H1 (cell line): ENCODE data around the gene ZBTB1. TPM values are rescaled to one million over a fixed set of nuclear protein-coding genes. Genes with fewer than 3 reads are reported as not detected.

ENCODE experiments used
- CTCF ChIA-PET: fragments of 300-600 bp; sonication (Branson Sonifier 250); formaldehyde crosslinking; loops from one replicate; lab custom pipeline; 2021; ENCODE audit not compliant: partially characterized antibody; lab: Charles Lee
- POLR2A ChIA-PET: fragments of 300-600 bp; sonication (Branson Sonifier 250); formaldehyde crosslinking; loops from one replicate; lab custom pipeline; 2021; ENCODE audit warnings: inconsistent platforms; ENCODE audit not compliant: partially characterized antibody; lab: Charles Lee
- DNase-seq, 2 experiments: peaks; one replicate each; pipeline versions ENCODE4 v3.0.0 to v3.0.0-alpha.2; 2010 to 2022; ENCODE audit warnings: low spot score in 2 of 2, low read depth in 1 of 2, mixed read lengths in 1 of 2
- FAIRE-seq: peaks from 2 replicates; lab custom pipeline; 2011; peaks lifted over from hg19 to GRCh38; lab: Jason Lieb, UNC
- H2AFZ ChIP-seq: 2 replicates; pipeline ENCODE4 v1.8.1; 2012; ENCODE audit warnings: low read length, inconsistent platforms
- H2AK5ac ChIP-seq: 2 replicates; pipeline ENCODE4 v1.6.1; 2013; ENCODE audit warnings: low read depth, low read length
- H2BK120ac ChIP-seq: replicated peaks from 2 replicates; pipeline ENCODE3; 2013; ENCODE audit warnings: low read depth, low read length, inconsistent platforms
- H2BK12ac ChIP-seq: 2 replicates; pipeline ENCODE4 v1.6.1; 2013; ENCODE audit warnings: low read depth, low read length
- H2BK15ac ChIP-seq: 2 replicates; pipeline ENCODE4 v1.6.1; 2013; ENCODE audit warnings: low read length
- H2BK20ac ChIP-seq: 2 replicates; pipeline ENCODE4 v1.6.1; 2013; ENCODE audit warnings: low read length
- H2BK5ac ChIP-seq: 2 replicates; pipeline ENCODE4 v1.6.1; 2013; ENCODE audit warnings: low read depth, low read length
- H3K14ac ChIP-seq: 2 replicates; pipeline ENCODE4 v1.6.1; 2013; ENCODE audit warnings: inconsistent platforms; ENCODE audit not compliant: insufficient read length
- H3K18ac ChIP-seq: 2 replicates; pipeline ENCODE4 v1.6.1; 2013; ENCODE audit warnings: low read length; ENCODE audit errors: extremely low read depth
- H3K23ac ChIP-seq: 2 replicates; pipeline ENCODE4 v1.6.1; 2013; ENCODE audit warnings: inconsistent platforms; ENCODE audit not compliant: insufficient read length
- H3K23me2 ChIP-seq: 2 replicates; pipeline ENCODE4 v1.6.1; 2013; ENCODE audit warnings: low read depth, low read length
- H3K27ac ChIP-seq: 2 replicates; pipeline ENCODE4 v1.6.1; 2011; ENCODE audit warnings: low read depth, low read length, inconsistent platforms
- H3K27me3 ChIP-seq, 4 experiments: replicated peaks in 1 of 4; 1 replicate in 1 of 4; 2 replicates in 3 of 4; pipeline versions ENCODE4 v1.6.1 to v1.8.1; 2011 to 2013; ENCODE audit warnings: low read length in 3 of 4, mild to moderate bottlenecking in 3 of 4, inconsistent platforms in 2 of 4, mixed read lengths in 2 of 4, moderate library complexity in 1 of 4; ENCODE audit not compliant: control insufficient read depth in 3 of 4, insufficient read depth in 3 of 4; ENCODE audit errors: extremely low read depth in 1 of 4
- H3K36me3 ChIP-seq, 4 experiments: 2 replicates each; pipeline versions ENCODE4 v1.6.1 to v1.8.1; 2011 to 2013; ENCODE audit warnings: mild to moderate bottlenecking in 4 of 4, low read length in 3 of 4, moderate library complexity in 2 of 4, control low read depth in 1 of 4, inconsistent platforms in 1 of 4; ENCODE audit not compliant: insufficient read depth in 4 of 4, control insufficient read depth in 2 of 4
- H3K4ac ChIP-seq: replicated peaks from 2 replicates; pipeline ENCODE3; 2013; ENCODE audit warnings: low read length, low read depth, mixed read lengths, inconsistent platforms; ENCODE audit not compliant: insufficient read length
- H3K4me1 ChIP-seq, 4 experiments: replicated peaks in 1 of 4; 1 replicate in 1 of 4; 2 replicates in 3 of 4; pipeline versions ENCODE4 v1.6.1 to v1.8.1; 2011 to 2013; ENCODE audit warnings: low read length in 3 of 4, inconsistent platforms in 2 of 4, mixed read lengths in 1 of 4; ENCODE audit not compliant: insufficient read depth in 4 of 4, control insufficient read depth in 3 of 4
- H3K4me2 ChIP-seq, 2 experiments: 2 replicates each; pipeline versions ENCODE4 v1.6.1 to v1.8.1; 2011 to 2013; ENCODE audit warnings: low read depth in 2 of 2, low read length in 2 of 2, control low read depth in 1 of 2, inconsistent platforms in 1 of 2, mild to moderate bottlenecking in 1 of 2; ENCODE audit not compliant: insufficient read depth in 1 of 2
- H3K4me3 ChIP-seq, 4 experiments: fragments of 200-600, 300-600 bp in 1 of 4; sonication (generic), shearing (Covaris generic), sonication (Bioruptor Twin) in 1 of 4; 2 replicates each; pipeline versions ENCODE4 v1.5.1 to v1.8.1; 2011 to 2016; ENCODE audit warnings: low read length in 4 of 4, low read depth in 3 of 4, control low read depth in 2 of 4, inconsistent platforms in 2 of 4, mild to moderate bottlenecking in 2 of 4, mixed read lengths in 1 of 4, moderate library complexity in 1 of 4; ENCODE audit not compliant: insufficient read depth in 2 of 4; ENCODE audit errors: extremely low read depth in 1 of 4
- H3K56ac ChIP-seq: replicated peaks from 2 replicates; pipeline ENCODE3; 2013; ENCODE audit warnings: low read depth, mild to moderate bottlenecking, mixed read lengths, low read length, inconsistent platforms; ENCODE audit not compliant: insufficient read length
- H3K79me1 ChIP-seq: 2 replicates; pipeline ENCODE4 v1.6.1; 2013; ENCODE audit warnings: low read depth, low read length, control low read depth
- H3K79me2 ChIP-seq, 2 experiments: 2 replicates each; pipeline versions ENCODE4 v1.6.1 to v1.8.1; 2012 to 2013; ENCODE audit warnings: low read length in 2 of 2, mild to moderate bottlenecking in 2 of 2, inconsistent platforms in 1 of 2; ENCODE audit not compliant: insufficient read depth in 2 of 2, control insufficient read depth in 1 of 2
- H3K9ac ChIP-seq, 4 experiments: replicated peaks in 1 of 4; 1 replicate in 1 of 4; 2 replicates in 3 of 4; pipeline versions ENCODE4 v1.6.1 to v1.8.1; 2011 to 2013; ENCODE audit warnings: low read depth in 3 of 4, low read length in 3 of 4, control low read depth in 2 of 4, mild to moderate bottlenecking in 2 of 4, moderate library complexity in 2 of 4, inconsistent platforms in 1 of 4; ENCODE audit errors: extremely low read depth in 1 of 4
- H3K9me3 ChIP-seq, 2 experiments: 2 replicates each; pipeline versions ENCODE4 v1.6.1 to v1.8.1; 2012 to 2013; ENCODE audit warnings: mild to moderate bottlenecking in 2 of 2, moderate library complexity in 2 of 2, control low read depth in 1 of 2, inconsistent platforms in 1 of 2, low read depth in 1 of 2, low read length in 1 of 2, mixed read lengths in 1 of 2; ENCODE audit not compliant: insufficient read depth in 2 of 2
- H4K20me1 ChIP-seq, 2 experiments: replicated peaks in 1 of 2; 2 replicates each; pipeline versions ENCODE3 to v1.8.1; 2011 to 2013; ENCODE audit warnings: inconsistent platforms in 2 of 2, low read length in 2 of 2, mild to moderate bottlenecking in 1 of 2; ENCODE audit not compliant: insufficient read depth in 2 of 2, control insufficient read depth in 1 of 2
- H4K5ac ChIP-seq: 2 replicates; pipeline ENCODE4 v1.6.1; 2013; ENCODE audit warnings: low read length, low read depth, mixed read lengths, inconsistent platforms; ENCODE audit not compliant: insufficient read length
- H4K8ac ChIP-seq: 2 replicates; pipeline ENCODE4 v1.8.0; 2013; ENCODE audit warnings: mild to moderate bottlenecking, moderate library complexity, low read length, inconsistent platforms; ENCODE audit not compliant: insufficient read depth; ENCODE audit errors: extremely low read depth
- H4K91ac ChIP-seq: replicated peaks from 2 replicates; pipeline ENCODE3; 2013; ENCODE audit warnings: low read length, mixed read lengths, inconsistent platforms; ENCODE audit not compliant: insufficient read length
- CTCF ChIP-seq, 3 experiments: IDR thresholded peaks; 1 replicate in 2 of 3; 2 replicates in 1 of 3; pipeline versions ENCODE4 v1.5.1 to v1.6.1; 2011; ENCODE audit warnings: low read length in 3 of 3, mild to moderate bottlenecking in 3 of 3, inconsistent platforms in 2 of 3, low read depth in 1 of 3, moderate library complexity in 1 of 3; ENCODE audit not compliant: insufficient read depth in 1 of 3; ENCODE audit errors: control extremely low read depth in 1 of 3
- WGBS, 2 experiments: shearing (Covaris generic) in 1 of 2; methylation state at CpG; one replicate each; pipeline versions ENCODE4 v1.1.6 to v1.1.7; 2013 to 2015; ENCODE audit warnings: low lambda C conversion rate in 2 of 2, mixed read lengths in 2 of 2, inconsistent platforms in 1 of 2, low coverage in 1 of 2, missing lambda C conversion rate in 1 of 2; ENCODE audit not compliant: insufficient replicate concordance in 2 of 2, insufficient coverage in 1 of 2, insufficient read length in 1 of 2; ENCODE audit errors: extremely low coverage in 1 of 2, missing lambda C conversion rate in 1 of 2; 5-methylcytosine and 5-hydroxymethylcytosine counted together
- polyA plus RNA-seq, 7 experiments: library from polyadenylated mRNA; depleted of rRNA in 3 of 7; stranded (reverse) in 5 of 7; unstranded in 2 of 7; fragments of >200 nt in 5 of 7; fragments of 200-250 nt in 2 of 7; gene quantifications; 1 replicate in 5 of 7; 2 replicates in 1 of 7; 4 replicates in 1 of 7; pipeline versions ENCODE4 v1.2.1 to v1.2.3, GENCODE V29; 2011 to 2013; ENCODE audit warnings: missing spikeins in 2 of 7, mixed read lengths in 2 of 7
- total RNA-seq: library from RNA; stranded (reverse); fragmentation: NEBNext Ultra II Directional; extraction: Animal tissue kit (Norgen Biotek cat#: 25700); gene quantifications from 2 replicates; pipeline ENCODE4 v1.2.1, GENCODE V29; 2021

Gene ZBTB1
- total and polyA plus RNA-seq, 2 of the 8 experiments (the other 6 are each of a cell fraction or from before 2014, with no cell fraction given) = 13.6 to 27.5 TPM

- Histone ChIP-seq H3K27me3 (no peaks in the 10 kb centered on the region), H4K91ac (no peak overlapping the region), H4K20me1 (peaks cover 0 to 4% of the 10 kb centered on the region in 2 experiments), H3K36me3 (peaks cover 11 to 43% (median 37%) of the 10 kb centered on the region in 4 experiments; a peak in 7 of 8 replicates), H3K14ac (no peak overlapping the region), H3K79me1 (no peaks in the 10 kb centered on the region), H3K4ac (no peak overlapping the region), H3K9me3 (no peaks in the 10 kb centered on the region), H3K4me1 (peaks cover 0 to 2% (median 1%) of the 10 kb centered on the region in 4 experiments; a peak in 4 of 7 replicates), H2BK5ac (no peak overlapping the region), H2AK5ac (no peak overlapping the region), H2BK20ac (no peak overlapping the region), H3K27ac (no peak overlapping the region), H3K4me3 (no peak overlapping the region), H4K8ac (no peak overlapping the region), H3K23ac (no peak overlapping the region), H3K4me2 (no peak overlapping the region), H2AFZ (no peak overlapping the region), H2BK120ac (no peak overlapping the region), H2BK15ac (no peak overlapping the region), H3K9ac (no peak overlapping the region), H3K18ac (no peak overlapping the region), H2BK12ac (no peak overlapping the region), H3K79me2 (no peaks in the 10 kb centered on the region), H4K5ac (no peak overlapping the region), H3K23me2 (peaks cover under 1% of the 10 kb centered on the region; the same call in 1 of the 2 replicates), H3K56ac (no peak overlapping the region)
- ChIA-PET POLR2A (interaction anchor here (1.0 to 1.8 kb wide), 3 partner anchors 10 to 45 kb away, joined by 3 to 5 read pairs (median 4); partner anchors contain the start of gene ZBTB1), CTCF (interaction anchor here (0.8 to 2.3 kb wide), 4 partner anchors 26 to 62 kb away, joined by 3 to 6 read pairs (median 4); no protein-coding TSS in a partner anchor)
- DNase-seq (no peak), FAIRE-seq (no peak)
- 90% methylated on average over 4 of the region's 4 CpGs; no CpG with 5 or more reads in 1 of the 2 experiments for WGBS, 2 experiments
- TF ChIP-seq CTCF (IDR thresholded peaks at IDR 0.05; ENCODE audit: control extremely low read depth in 1 of 3, insufficient read depth in 1 of 3, low read depth in 1 of 3, low read length in 3 of 3) = no peak
These were observed 45.0 kb upstream of the ZBTB1 start for GRCh38 chr14:64459405-64460136.
